Upper lobe of left lung (tissue), 4 donors: ENCODE measurements around the gene KRTAP10-4.

Source experiments
- POLR2A ChIP-seq, 4 donors: fragments of 450-650 bp; IDR thresholded peaks; one replicate each; pipeline ENCODE4 v1.5.1; 2016 to 2017; ENCODE audit warnings: antibody characterized with exemption in 4 of 4, mild to moderate bottlenecking in 2 of 4
- POLR2AphosphoS5 ChIP-seq, 2 donors: sonication (generic); formaldehyde crosslinking; IDR thresholded peaks; one replicate each; pipeline ENCODE4 v1.5.1; 2017; ENCODE audit warnings: antibody characterized with exemption in 2 of 2
- TF ChIP-seq, protein P1 (sequence below), 6 experiments: fragments of 450-650 bp in 4 of 6; fragments of 200-600 bp in 2 of 6; sonication (generic) in 2 of 6; IDR thresholded peaks; one replicate each; pipeline ENCODE4 v1.5.1; 2016 to 2019; ENCODE audit warnings: antibody characterized with exemption in 6 of 6

DNA sequence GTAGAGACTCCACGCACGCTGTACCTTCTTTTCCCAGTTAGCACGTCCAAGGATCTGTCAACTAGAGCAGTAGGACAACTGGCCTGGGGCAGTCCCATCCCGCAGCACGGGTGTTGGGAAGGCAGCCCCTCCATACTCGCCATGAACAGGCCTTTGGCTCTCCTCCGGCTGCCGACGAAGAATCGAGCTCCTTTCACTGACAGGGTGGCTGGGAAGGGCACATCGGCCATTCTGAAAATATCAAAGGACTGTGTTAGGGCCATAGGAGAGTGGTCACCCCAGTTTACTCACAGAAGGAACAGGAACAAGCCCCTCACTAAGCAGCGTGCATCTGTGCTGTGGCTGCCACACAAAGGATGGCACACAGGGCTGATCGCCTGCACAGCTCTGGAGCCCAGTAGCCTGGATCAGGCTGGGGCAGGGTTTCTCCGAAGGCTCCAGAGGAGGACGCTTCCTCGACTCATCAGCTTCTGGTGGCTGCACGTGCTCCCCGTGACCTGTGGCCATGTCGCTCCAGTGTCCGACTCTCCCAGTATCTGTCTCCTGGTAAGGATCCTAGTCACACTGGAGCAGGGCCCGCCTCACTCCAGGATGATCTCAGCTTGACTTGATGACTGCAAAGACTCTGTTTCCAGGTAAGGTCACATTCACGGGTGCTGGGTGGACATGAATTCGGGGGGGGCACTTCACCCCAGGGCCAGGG is 42.5 kb upstream of the KRTAP10-4 start:
- TF ChIP-seq, protein P1, sequence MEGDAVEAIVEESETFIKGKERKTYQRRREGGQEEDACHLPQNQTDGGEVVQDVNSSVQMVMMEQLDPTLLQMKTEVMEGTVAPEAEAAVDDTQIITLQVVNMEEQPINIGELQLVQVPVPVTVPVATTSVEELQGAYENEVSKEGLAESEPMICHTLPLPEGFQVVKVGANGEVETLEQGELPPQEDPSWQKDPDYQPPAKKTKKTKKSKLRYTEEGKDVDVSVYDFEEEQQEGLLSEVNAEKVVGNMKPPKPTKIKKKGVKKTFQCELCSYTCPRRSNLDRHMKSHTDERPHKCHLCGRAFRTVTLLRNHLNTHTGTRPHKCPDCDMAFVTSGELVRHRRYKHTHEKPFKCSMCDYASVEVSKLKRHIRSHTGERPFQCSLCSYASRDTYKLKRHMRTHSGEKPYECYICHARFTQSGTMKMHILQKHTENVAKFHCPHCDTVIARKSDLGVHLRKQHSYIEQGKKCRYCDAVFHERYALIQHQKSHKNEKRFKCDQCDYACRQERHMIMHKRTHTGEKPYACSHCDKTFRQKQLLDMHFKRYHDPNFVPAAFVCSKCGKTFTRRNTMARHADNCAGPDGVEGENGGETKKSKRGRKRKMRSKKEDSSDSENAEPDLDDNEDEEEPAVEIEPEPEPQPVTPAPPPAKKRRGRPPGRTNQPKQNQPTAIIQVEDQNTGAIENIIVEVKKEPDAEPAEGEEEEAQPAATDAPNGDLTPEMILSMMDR (IDR thresholded peaks at IDR 0.05) = no peak
- TF ChIP-seq POLR2A (IDR thresholded peaks at IDR 0.05) = no peak
- no peak for TF ChIP-seq POLR2AphosphoS5 (IDR thresholded peaks at IDR 0.05)
